ENCODE results near the gene MICU1.

Gene MICU1

DNA sequence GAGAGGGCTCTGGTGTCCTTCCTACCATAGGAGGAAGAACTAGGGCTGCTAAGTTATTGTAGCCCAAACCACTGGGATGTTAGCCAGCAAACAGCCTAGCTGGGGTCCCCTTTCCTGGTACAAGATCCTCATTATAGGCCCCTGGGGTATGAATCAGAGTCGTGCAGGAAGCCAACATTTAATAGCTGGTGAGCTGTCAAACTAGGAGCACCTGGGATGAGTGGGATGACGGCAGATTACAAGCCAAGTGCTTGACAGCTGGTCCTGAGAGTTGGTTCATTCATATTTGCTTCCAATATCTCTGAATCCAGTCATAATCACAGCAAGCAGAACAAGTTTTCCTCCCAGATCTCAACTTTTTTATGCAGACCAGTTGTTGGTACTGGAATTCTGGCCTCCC, 246.1 kb downstream of the MICU1 start:
- TF ChIP-seq, protein P1, sequence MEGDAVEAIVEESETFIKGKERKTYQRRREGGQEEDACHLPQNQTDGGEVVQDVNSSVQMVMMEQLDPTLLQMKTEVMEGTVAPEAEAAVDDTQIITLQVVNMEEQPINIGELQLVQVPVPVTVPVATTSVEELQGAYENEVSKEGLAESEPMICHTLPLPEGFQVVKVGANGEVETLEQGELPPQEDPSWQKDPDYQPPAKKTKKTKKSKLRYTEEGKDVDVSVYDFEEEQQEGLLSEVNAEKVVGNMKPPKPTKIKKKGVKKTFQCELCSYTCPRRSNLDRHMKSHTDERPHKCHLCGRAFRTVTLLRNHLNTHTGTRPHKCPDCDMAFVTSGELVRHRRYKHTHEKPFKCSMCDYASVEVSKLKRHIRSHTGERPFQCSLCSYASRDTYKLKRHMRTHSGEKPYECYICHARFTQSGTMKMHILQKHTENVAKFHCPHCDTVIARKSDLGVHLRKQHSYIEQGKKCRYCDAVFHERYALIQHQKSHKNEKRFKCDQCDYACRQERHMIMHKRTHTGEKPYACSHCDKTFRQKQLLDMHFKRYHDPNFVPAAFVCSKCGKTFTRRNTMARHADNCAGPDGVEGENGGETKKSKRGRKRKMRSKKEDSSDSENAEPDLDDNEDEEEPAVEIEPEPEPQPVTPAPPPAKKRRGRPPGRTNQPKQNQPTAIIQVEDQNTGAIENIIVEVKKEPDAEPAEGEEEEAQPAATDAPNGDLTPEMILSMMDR (IDR thresholded peaks at IDR 0.05; ENCODE audit: low read depth, low read length), result no peak
- DNase-seq (ENCODE audit: low read depth in 2 of 2), result no peak
- H3K4me3 ChIP-seq (replicated peaks in 1 of 2; ENCODE audit: low read depth in 2 of 2, low read length in 2 of 2), result no peak overlapping the region

DNA sequence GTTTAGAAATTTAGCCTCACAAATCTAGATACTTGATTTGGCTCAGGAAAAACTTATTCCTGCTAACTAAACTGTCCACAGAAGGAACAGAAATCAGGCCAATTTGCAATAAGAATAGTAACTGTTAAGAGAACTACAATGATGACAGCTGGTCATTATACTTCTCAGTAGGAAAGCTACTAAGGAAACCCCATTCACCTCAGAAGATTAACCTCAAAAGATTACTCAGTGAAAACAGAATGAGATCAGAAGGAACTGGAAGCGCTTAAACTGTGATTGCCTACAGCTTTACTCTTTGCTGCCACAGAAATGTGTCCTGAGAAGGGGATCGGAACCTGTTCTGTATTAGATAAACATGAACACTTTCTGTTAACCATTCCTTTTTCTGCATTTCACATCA, 246.8 kb downstream of the MICU1 start:
- TF ChIP-seq, protein P1 (IDR thresholded peaks at IDR 0.05; ENCODE audit: low read depth, low read length), result no peak
- DNase-seq (ENCODE audit: low read depth in 2 of 2), result no peak
- H3K4me3 ChIP-seq (replicated peaks in 1 of 2; ENCODE audit: low read depth in 2 of 2, low read length in 2 of 2), result no peak overlapping the region

DNA sequence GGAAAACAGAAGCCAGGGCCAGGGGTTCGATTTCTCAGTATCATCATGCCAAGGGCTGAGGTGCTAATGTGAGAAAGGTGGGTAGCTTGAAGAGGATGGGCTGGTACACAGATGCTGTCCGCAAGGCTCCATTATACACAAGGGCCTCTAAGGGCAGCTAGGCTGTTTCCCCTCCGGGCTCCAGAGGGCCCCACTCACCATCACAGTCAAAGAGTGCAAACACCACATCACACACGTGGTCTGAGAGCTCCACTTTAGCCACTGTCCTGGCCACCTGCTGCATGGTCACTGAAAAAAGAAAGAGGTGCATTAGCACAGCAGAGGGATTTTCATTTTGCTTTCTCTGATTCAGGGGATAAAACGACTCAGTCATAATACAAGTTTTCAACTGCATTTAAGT, 250.3 kb downstream of the MICU1 start:
- no peak overlapping the region for H3K4me3 ChIP-seq (replicated peaks in 1 of 2; ENCODE audit: low read depth in 2 of 2, low read length in 2 of 2)
- TF ChIP-seq, protein P1 (IDR thresholded peaks at IDR 0.05; ENCODE audit: low read depth, low read length), result peak; percentile 23
- peak; percentile 17 to 24 for DNase-seq (ENCODE audit: low read depth in 2 of 2)

DNA sequence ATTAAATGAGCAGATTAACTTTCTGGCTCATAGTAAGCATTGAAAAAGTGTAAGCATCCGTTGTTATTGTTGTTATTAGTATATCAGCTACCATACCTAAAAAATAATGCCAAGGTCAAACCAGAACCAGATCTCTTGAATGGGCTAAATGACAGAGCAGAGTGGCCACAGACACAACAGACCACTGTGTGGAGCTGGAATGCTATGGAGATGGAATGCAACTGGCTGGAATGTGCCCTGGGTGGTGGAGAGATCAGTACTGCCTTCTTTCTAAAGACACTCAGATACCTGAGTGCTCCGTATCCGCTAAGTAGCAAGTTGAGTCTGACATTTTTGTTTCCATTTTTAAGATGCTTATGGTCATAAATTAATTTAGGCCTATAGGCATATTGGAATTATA, 250.7 kb downstream of the MICU1 start:
- TF ChIP-seq, protein P1 (IDR thresholded peaks at IDR 0.05; ENCODE audit: low read depth, low read length), result no peak
- H3K4me3 ChIP-seq (replicated peaks in 1 of 2; ENCODE audit: low read depth in 2 of 2, low read length in 2 of 2), result no peak overlapping the region
- peak in 1 of 2 donors; percentile 23 for DNase-seq (ENCODE audit: low read depth in 2 of 2)

DNA sequence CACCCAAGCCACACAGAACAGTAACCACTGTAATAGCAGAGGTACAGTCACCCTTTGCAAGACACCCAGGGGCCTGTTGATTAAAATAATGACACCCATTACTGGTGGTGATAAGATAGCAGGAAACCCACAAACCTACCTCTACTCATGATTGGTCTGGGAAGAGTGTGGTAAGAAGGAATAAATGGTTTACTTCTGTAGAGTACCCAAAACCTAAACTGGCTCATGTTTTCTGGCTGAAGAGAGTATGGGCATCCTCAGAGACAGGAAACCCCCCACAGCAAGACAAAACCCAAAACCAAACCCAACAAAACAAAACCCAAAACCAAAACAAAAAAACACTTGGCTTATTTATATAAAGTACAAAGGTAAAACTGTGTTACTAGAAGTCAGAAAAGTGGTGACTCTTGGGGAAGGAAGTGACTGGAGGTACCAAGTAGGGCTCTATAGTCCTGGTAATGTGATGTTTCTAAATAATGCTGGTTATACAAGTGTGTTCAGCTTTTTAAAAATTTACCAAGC, 255.6 kb downstream of the MICU1 start:
- TF ChIP-seq, protein P1 (IDR thresholded peaks at IDR 0.05; ENCODE audit: low read depth, low read length), result no peak
- no peak overlapping the region for H3K4me3 ChIP-seq (replicated peaks in 1 of 2; ENCODE audit: low read depth in 2 of 2, low read length in 2 of 2)
- DNase-seq (ENCODE audit: low read depth in 2 of 2), result no peak

DNA sequence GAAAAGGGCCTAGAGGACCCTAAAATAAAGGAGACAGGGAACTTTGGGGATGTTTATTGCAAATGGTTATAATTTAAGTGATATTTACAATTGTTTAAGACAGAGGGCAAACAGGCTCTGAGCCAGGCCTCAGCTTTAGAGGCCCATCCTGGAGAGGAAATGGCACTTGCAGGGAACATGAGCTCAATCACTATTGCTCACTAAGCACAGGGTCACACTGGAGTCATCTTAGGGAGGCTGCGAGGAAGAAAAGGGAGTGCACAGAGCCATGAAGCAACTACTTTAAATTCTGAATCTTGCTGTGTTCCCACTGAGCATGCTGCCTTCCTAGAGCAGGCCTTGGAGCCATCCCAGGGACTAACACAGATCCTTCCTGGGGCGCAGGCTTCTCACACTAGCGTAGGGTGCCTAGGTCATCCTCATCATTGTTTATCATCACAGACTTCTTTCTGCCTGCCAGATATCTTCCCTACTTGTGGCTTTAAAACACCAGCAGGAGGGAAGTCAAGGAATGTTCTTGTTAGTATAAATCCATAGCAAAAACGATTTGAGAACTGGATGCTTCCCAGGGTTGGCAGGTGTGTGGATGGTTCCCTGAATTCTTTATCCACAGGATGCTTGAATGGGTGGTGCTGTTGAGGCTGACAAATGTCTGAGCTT, 258.4 kb downstream of the MICU1 start:
- peak; percentile 11 to 23 for DNase-seq (ENCODE audit: low read depth in 2 of 2)
- TF ChIP-seq, protein P1 (IDR thresholded peaks at IDR 0.05; ENCODE audit: low read depth, low read length), result no peak
- H3K4me3 ChIP-seq (replicated peaks in 1 of 2; ENCODE audit: low read depth in 2 of 2, low read length in 2 of 2), result no peak overlapping the region
